Spleen (tissue), 7 donors: ENCODE measurements around the gene PHTF2.

Experiments used
- POLR2A ChIP-seq, 3 donors: fragments of 450-650 bp; IDR thresholded peaks; one replicate each; pipeline ENCODE4 v1.5.1; 2017; ENCODE audit warnings: antibody characterized with exemption in 3 of 3, mild to moderate bottlenecking in 1 of 3
- POLR2AphosphoS5 ChIP-seq, 3 donors: sonication (generic); formaldehyde crosslinking; IDR thresholded peaks; one replicate each; pipeline ENCODE4 v1.5.1; 2017; ENCODE audit warnings: antibody characterized with exemption in 3 of 3
- TF ChIP-seq, protein P1 (sequence below), 11 experiments: fragments of 200-600 bp in 7 of 11; fragments of 450-650 bp in 4 of 11; sonication (generic) in 4 of 11; IDR thresholded peaks in 8 of 11; conservative IDR thresholded peaks in 3 of 11; 1 replicate in 7 of 11; 2 replicates in 4 of 11; pipeline versions ENCODE4 v1.4.0 to v1.8.0; 2016 to 2021; ENCODE audit warnings: antibody characterized with exemption in 11 of 11, inconsistent platforms in 4 of 11, mild to moderate bottlenecking in 1 of 11
- donor health status: DM: no; HTN: no; CAD: no; lungs with moderate emphysema.
- donor health status: DM: no; HTN: no; CAD: no.
- donor health status: DM: no; HTN: no; CAD: no.

DNA sequence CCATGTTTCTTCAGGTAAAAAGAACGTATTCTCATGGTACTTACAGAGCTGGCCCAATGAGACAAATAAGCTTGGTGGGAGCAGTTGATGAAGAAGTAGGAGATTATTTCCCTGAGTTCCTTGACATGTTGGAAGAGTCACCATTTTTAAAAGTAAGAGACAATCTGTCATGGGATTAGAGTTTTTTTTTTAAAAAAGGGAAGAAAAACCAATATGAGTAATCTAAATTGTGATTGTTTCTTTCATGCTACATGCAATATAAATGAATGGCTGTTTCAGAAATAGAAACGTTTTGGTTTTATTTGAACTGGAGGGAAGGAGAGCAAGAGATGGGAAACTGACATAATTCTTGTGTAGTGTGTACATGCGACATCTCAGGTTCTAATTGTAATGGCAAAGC lies 33.1 kb upstream of the PHTF2 start:
- TF ChIP-seq POLR2AphosphoS5 (IDR thresholded peaks at IDR 0.05) (no peak), POLR2A (IDR thresholded peaks at IDR 0.05) (no peak)
- TF ChIP-seq, protein P1, sequence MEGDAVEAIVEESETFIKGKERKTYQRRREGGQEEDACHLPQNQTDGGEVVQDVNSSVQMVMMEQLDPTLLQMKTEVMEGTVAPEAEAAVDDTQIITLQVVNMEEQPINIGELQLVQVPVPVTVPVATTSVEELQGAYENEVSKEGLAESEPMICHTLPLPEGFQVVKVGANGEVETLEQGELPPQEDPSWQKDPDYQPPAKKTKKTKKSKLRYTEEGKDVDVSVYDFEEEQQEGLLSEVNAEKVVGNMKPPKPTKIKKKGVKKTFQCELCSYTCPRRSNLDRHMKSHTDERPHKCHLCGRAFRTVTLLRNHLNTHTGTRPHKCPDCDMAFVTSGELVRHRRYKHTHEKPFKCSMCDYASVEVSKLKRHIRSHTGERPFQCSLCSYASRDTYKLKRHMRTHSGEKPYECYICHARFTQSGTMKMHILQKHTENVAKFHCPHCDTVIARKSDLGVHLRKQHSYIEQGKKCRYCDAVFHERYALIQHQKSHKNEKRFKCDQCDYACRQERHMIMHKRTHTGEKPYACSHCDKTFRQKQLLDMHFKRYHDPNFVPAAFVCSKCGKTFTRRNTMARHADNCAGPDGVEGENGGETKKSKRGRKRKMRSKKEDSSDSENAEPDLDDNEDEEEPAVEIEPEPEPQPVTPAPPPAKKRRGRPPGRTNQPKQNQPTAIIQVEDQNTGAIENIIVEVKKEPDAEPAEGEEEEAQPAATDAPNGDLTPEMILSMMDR (IDR thresholded peaks at IDR 0.05 in 8 of 11, conservative IDR thresholded peaks at IDR 0.05 in 3 of 11) = no peak
